B cell (primary cell): ENCODE measurements around the gene ATP13A5. TPM values are rescaled to one million over a fixed set of nuclear protein-coding genes. Genes with fewer than 3 reads are reported as not detected.

ENCODE experiments used
- ATAC-seq: fragments of 200-7000 bp; cut with Tn5 transposase; one replicate; pipeline ENCODE4 v1.10.0; 2021; ENCODE audit warnings: low read depth, mild to moderate bottlenecking, moderate number of reproducible peaks, moderate library complexity
- CTCF ChIA-PET: fragments of 350-600 bp; sonication (Branson Sonifier 250); formaldehyde crosslinking; loops from one replicate; lab custom pipeline; 2021; ENCODE audit warnings: antibody characterized with exemption, inconsistent platforms; lab: Charles Lee
- POLR2A ChIA-PET: fragments of 350-600 bp; sonication (Branson Sonifier 250); formaldehyde crosslinking; loops from one replicate; lab custom pipeline; 2021; ENCODE audit warnings: antibody characterized with exemption; lab: Charles Lee
- DNase-seq: peaks from one replicate; pipeline ENCODE4 v3.0.0; 2013
- H2AFZ ChIP-seq: 2 replicates; pipeline ENCODE4 v1.6.1; 2012; ENCODE audit warnings: mild to moderate bottlenecking, low read depth, low read length; ENCODE audit not compliant: insufficient read depth, poor library complexity, severe bottlenecking
- H3K27ac ChIP-seq, 2 donors: 1 replicate in 1 of 2; 2 replicates in 1 of 2; pipeline ENCODE4 v1.5.1; 2012 to 2013; ENCODE audit warnings: low read length in 2 of 2, mild to moderate bottlenecking in 2 of 2, moderate library complexity in 1 of 2
- H3K27me3 ChIP-seq, 4 experiments: fragments of 200-600 bp in 1 of 4; sonication (generic) in 1 of 4; replicated peaks in 1 of 4; 1 replicate in 2 of 4; 2 replicates in 2 of 4; pipeline versions ENCODE4 v1.6.1 to v1.7.0; 2013 to 2016; ENCODE audit warnings: low read length in 3 of 4, mild to moderate bottlenecking in 2 of 4, mixed read lengths in 1 of 4, moderate library complexity in 1 of 4; ENCODE audit not compliant: insufficient read depth in 4 of 4, control insufficient read depth in 3 of 4; ENCODE audit errors: control extremely low read depth in 1 of 4
- H3K36me3 ChIP-seq, 2 experiments: replicated peaks in 1 of 2; 1 replicate in 1 of 2; 2 replicates in 1 of 2; pipeline versions ENCODE4 v1.6.1 to v1.7.1; 2013; ENCODE audit warnings: low read length in 1 of 2; ENCODE audit not compliant: insufficient read depth in 2 of 2, control insufficient read depth in 1 of 2; ENCODE audit errors: control extremely low read depth in 1 of 2, extremely low read depth in 1 of 2
- H3K4me1 ChIP-seq, 2 donors: fragments of 200-600 bp in 1 of 2; sonication (generic) in 1 of 2; 1 replicate in 1 of 2; 2 replicates in 1 of 2; pipeline versions ENCODE4 v1.5.1 to v1.6.1; 2013 to 2017; ENCODE audit warnings: low read length in 2 of 2; ENCODE audit not compliant: control insufficient read depth in 2 of 2, insufficient read depth in 2 of 2
- H3K4me2 ChIP-seq: replicated peaks from 2 replicates; pipeline ENCODE3; 2012; ENCODE audit warnings: mild to moderate bottlenecking, low read depth, low read length; ENCODE audit not compliant: poor library complexity, severe bottlenecking
- H3K4me3 ChIP-seq, 5 experiments: fragments of 200-600 bp in 1 of 5; sonication (generic) in 1 of 5; 1 replicate in 3 of 5; 2 replicates in 2 of 5; pipeline versions ENCODE4 v1.5.1 to v1.7.0; 2011 to 2016; ENCODE audit warnings: low read length in 4 of 5, mild to moderate bottlenecking in 4 of 5, low read depth in 2 of 5, control low read depth in 1 of 5, moderate library complexity in 1 of 5; ENCODE audit not compliant: insufficient read depth in 1 of 5; ENCODE audit errors: control extremely low read depth in 1 of 5, extremely low read depth in 1 of 5
- H3K79me2 ChIP-seq: fragments of 200-600 bp; sonication (generic); one replicate; pipeline ENCODE4 v1.6.0; 2016; ENCODE audit warnings: low read length; ENCODE audit not compliant: control insufficient read depth, insufficient read depth
- H3K9ac ChIP-seq: fragments of 200-600 bp; sonication (generic); 2 replicates; pipeline ENCODE4 v1.6.1; 2017; ENCODE audit warnings: mild to moderate bottlenecking, low read length, moderate library complexity
- H3K9me3 ChIP-seq, 3 donors: one replicate each; pipeline versions ENCODE4 v1.6.1 to v1.7.1; 2013; ENCODE audit warnings: low read length in 2 of 3; ENCODE audit not compliant: control insufficient read depth in 2 of 3, insufficient read depth in 1 of 3; ENCODE audit errors: control extremely low read depth in 1 of 3
- H4K20me1 ChIP-seq: 2 replicates; pipeline ENCODE4 v1.6.0; 2012; ENCODE audit warnings: mild to moderate bottlenecking, low read length; ENCODE audit not compliant: insufficient read depth, control insufficient read depth, poor library complexity, severe bottlenecking
- H3K27ac Mint-ChIP-seq: one replicate; pipeline ENCODE4 v1.8.0; 2021; ENCODE audit warnings: mixed read lengths
- H3K27me3 Mint-ChIP-seq: one replicate; pipeline ENCODE4 v1.8.0; 2021; ENCODE audit warnings: mixed read lengths
- H3K4me1 Mint-ChIP-seq: one replicate; pipeline ENCODE4 v1.8.0; 2021; ENCODE audit warnings: mixed read lengths
- H3K4me3 Mint-ChIP-seq: one replicate; pipeline ENCODE4 v1.8.0; 2021; ENCODE audit warnings: mixed read lengths
- H3K9me3 Mint-ChIP-seq: one replicate; pipeline ENCODE4 v1.8.0; 2022; ENCODE audit warnings: mixed read lengths; ENCODE audit not compliant: insufficient read depth
- EZH2 ChIP-seq: IDR thresholded peaks from 2 replicates; pipeline ENCODE4 v1.6.1; 2012; ENCODE audit warnings: borderline replicate concordance, low read depth, mild to moderate bottlenecking, moderate library complexity, low read length; ENCODE audit not compliant: insufficient read depth, poor library complexity, severe bottlenecking
- WGBS: methylation state at CpG from one replicate; pipeline ENCODE4 v1.1.5; 2013; ENCODE audit warnings: missing lambda C conversion rate; ENCODE audit not compliant: insufficient coverage; 5-methylcytosine and 5-hydroxymethylcytosine counted together
- intact Hi-C: fragments of 100-400 bp; cut with micrococcal nuclease; formaldehyde crosslinking; loops from one replicate; pipeline ENCODE4 v1.10.0; 2022
- polyA plus RNA-seq: library from polyadenylated mRNA; depleted of rRNA; stranded (reverse); fragments of >200 nt; gene quantifications from 2 replicates; pipeline ENCODE4 v1.2.3, GENCODE V29; 2012
- total RNA-seq, 2 donors: library from RNA; stranded (reverse); fragments of 120-200 nt in 1 of 2; gene quantifications; 1 replicate in 1 of 2; 2 replicates in 1 of 2; pipeline versions ENCODE4 v1.2.3 to v1.2.4, GENCODE V29; 2013 to 2022
- TF ChIP-seq, protein P1 (sequence below): fragments of 200-600 bp; IDR thresholded peaks from one replicate; pipeline ENCODE4 v1.8.0; 2022; ENCODE audit warnings: antibody characterized with exemption, mild to moderate bottlenecking

The ATP13A5 gene
- total and polyA plus RNA-seq, 2 donors (not counting 1 experiment from before 2014, with no cell fraction given), result 0.12 TPM; not detected in 1

- no peak overlapping the region for H3K4me2 ChIP-seq
- no peaks in the 10 kb centered on the region for H3K4me1 ChIP-seq
- H2AFZ ChIP-seq, result no peak overlapping the region
- ChIA-PET POLR2A (no interaction called here), CTCF (no interaction called here)
- no peaks in the 10 kb centered on the region for H3K4me1 Mint-ChIP-seq
- no peaks in the 10 kb centered on the region for H3K79me2 ChIP-seq
- no peaks in the 10 kb centered on the region for H3K9me3 Mint-ChIP-seq
- H3K4me3 ChIP-seq, result no peak overlapping the region
- H3K27ac Mint-ChIP-seq, result no peak overlapping the region
- no peak overlapping the region for H3K4me3 Mint-ChIP-seq
- no peak for ATAC-seq
- no peak overlapping the region for H3K27ac ChIP-seq
- no CpG with 5 or more reads among the region's 3 CpGs for WGBS
- intact Hi-C loops, result no loop called here
- no peak for DNase-seq
- H3K9me3 ChIP-seq, result no peaks in the 10 kb centered on the region
- no peak for TF ChIP-seq EZH2
- TF ChIP-seq, protein P1, sequence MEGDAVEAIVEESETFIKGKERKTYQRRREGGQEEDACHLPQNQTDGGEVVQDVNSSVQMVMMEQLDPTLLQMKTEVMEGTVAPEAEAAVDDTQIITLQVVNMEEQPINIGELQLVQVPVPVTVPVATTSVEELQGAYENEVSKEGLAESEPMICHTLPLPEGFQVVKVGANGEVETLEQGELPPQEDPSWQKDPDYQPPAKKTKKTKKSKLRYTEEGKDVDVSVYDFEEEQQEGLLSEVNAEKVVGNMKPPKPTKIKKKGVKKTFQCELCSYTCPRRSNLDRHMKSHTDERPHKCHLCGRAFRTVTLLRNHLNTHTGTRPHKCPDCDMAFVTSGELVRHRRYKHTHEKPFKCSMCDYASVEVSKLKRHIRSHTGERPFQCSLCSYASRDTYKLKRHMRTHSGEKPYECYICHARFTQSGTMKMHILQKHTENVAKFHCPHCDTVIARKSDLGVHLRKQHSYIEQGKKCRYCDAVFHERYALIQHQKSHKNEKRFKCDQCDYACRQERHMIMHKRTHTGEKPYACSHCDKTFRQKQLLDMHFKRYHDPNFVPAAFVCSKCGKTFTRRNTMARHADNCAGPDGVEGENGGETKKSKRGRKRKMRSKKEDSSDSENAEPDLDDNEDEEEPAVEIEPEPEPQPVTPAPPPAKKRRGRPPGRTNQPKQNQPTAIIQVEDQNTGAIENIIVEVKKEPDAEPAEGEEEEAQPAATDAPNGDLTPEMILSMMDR, result no peak
- no peaks in the 10 kb centered on the region for H4K20me1 ChIP-seq
- no peaks in the 10 kb centered on the region for H3K36me3 ChIP-seq
- H3K27me3 Mint-ChIP-seq, result peaks cover 6% of the 10 kb centered on the region
- H3K9ac ChIP-seq, result no peak overlapping the region
- H3K27me3 ChIP-seq, result no peaks in the 10 kb centered on the region
Observed at GRCh38 chr3:193348686-193349085, 29.9 kb downstream of the ATP13A5 start.

DNA sequence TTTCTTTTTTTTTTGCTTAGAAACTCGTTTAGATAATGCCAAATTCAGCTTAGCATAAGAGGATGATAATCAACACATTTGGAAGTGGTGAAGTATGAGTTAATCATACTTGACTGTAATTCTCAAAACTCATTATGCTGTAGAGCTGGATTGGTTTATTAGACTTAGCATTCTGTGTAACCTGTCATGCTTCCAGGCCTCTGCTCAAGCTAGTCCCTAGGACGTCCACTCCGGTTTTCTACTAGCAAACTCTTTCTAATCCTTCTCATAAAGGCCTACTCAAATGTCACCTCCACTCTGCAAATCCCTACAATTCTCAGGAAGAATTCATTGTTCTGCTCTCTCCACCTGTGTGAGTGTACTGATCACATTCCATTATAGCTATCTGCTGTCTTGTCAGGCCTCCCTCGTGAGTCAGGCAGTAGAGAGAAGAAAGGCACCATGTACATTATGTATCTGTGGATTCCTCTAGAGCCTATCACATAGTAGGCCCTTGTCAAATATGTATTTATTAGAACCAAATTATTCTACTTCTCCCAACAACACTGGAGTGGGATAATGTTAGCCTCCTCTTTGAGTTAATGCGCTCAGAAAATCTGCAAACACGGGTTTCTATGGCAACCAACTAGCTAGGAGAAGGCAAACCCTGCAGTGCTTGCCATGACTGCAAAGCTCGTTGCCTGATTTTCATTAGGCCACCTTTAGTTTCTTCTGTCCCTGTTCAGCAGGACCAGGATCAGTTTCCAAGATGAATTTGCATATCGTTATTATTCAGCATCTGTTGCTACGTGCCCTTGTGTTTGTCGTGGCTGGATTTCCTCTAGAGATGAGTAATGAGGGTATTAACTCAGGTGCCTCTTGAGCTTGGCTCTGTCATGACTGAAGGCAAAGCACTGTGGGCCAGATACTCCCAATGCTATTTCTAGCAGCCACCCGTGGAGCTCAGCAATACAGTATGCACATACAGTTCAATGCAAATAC lies 30.7 kb downstream of the ATP13A5 start:
- POLR2A ChIA-PET, result no interaction called here

More for the DNA sequence above, 30.7 kb downstream of the ATP13A5 start:
- no peak for ATAC-seq
- no peak overlapping the region for H3K9ac ChIP-seq
- Mint-ChIP-seq H3K9me3 (no peaks in the 10 kb centered on the region), H3K4me1 (no peaks in the 10 kb centered on the region), H3K27me3 (peaks cover 6% of the 10 kb centered on the region), H3K27ac (no peak overlapping the region), H3K4me3 (no peak overlapping the region)
- H4K20me1 ChIP-seq, result no peaks in the 10 kb centered on the region
- H3K4me2 ChIP-seq, result no peak overlapping the region
- no peaks in the 10 kb centered on the region for H3K9me3 ChIP-seq
- no peaks in the 10 kb centered on the region for H3K4me1 ChIP-seq
- H3K79me2 ChIP-seq, result no peaks in the 10 kb centered on the region
- DNase-seq, result no peak
- H2AFZ ChIP-seq, result no peak overlapping the region
- intact Hi-C loops, result no loop called here
- TF ChIP-seq, protein P1, result no peak
- no peak for TF ChIP-seq EZH2
- no peak overlapping the region for H3K27ac ChIP-seq
- H3K27me3 ChIP-seq, result no peaks in the 10 kb centered on the region
- 55% methylated on average over 8 of the region's 11 CpGs for WGBS
- CTCF ChIA-PET, result no interaction called here
- no peak overlapping the region for H3K4me3 ChIP-seq
- H3K36me3 ChIP-seq, result no peaks in the 10 kb centered on the region
